GM12878 (cell line): ENCODE data around the gene GUCY1A2. TPM values are rescaled to one million over a fixed set of nuclear protein-coding genes. Genes with fewer than 3 reads are reported as not detected.

Experiments used
- ATAC-seq: fragments of 200-7000 bp; cut with Tn5 transposase; 3 replicates; pipeline ENCODE4 v1.9.1; 2020; ENCODE audit warnings: mild to moderate bottlenecking, moderate library complexity
- BruUV-seq: library from RNA; stranded (reverse); fragments of 400-500 nt; replicated peaks from 2 replicates; lab custom pipeline; 2021; lab: Mats Ljungman, UMichigan
- CTCF ChIA-PET: fragments of 300-600 bp; sonication (Branson Sonifier 250); formaldehyde crosslinking; extraction: SDS; loops from one replicate; lab custom pipeline; 2021; ENCODE audit warnings: inconsistent platforms; lab: Yijun Ruan, JAX
- POLR2A ChIA-PET: fragments of 350-600 bp; formaldehyde crosslinking; extraction: SDS; loops from one replicate; lab custom pipeline; 2021; ENCODE audit warnings: inconsistent platforms; lab: Charles Lee
- RAD21 ChIA-PET: fragments of 300-600 bp; sonication (Branson Sonifier 250); formaldehyde crosslinking; loops from one replicate; lab custom pipeline; 2023; ENCODE audit warnings: antibody characterized with exemption; ENCODE audit not compliant: unreplicated experiment; lab: Charles Lee
- SMC1A ChIA-PET: fragments of 300-600 bp; sonication (Branson Sonifier 250); formaldehyde crosslinking; loops from one replicate; lab custom pipeline; 2023; ENCODE audit not compliant: unreplicated experiment, uncharacterized antibody; lab: Charles Lee
- DNase-seq: peaks from one replicate; pipeline ENCODE4 v3.0.0-alpha.2; 2011; ENCODE audit warnings: low read depth, low spot score
- FAIRE-seq: peaks from 3 replicates; lab custom pipeline; 2011; peaks lifted over from hg19 to GRCh38; lab: Jason Lieb, UNC
- H2AFZ ChIP-seq: 2 replicates; pipeline ENCODE4 v1.6.0; 2011; ENCODE audit warnings: low read depth, low read length, control low read depth; ENCODE audit not compliant: control insufficient read depth
- H3K27ac ChIP-seq: 2 replicates; pipeline ENCODE4 v1.5.1; 2011; ENCODE audit warnings: control low read depth; ENCODE audit not compliant: control insufficient read depth, insufficient read depth
- H3K27me3 ChIP-seq, 2 experiments: replicated peaks in 1 of 2; 2 replicates each; pipeline versions ENCODE4 v1.6.0 to v1.6.1; 2011; ENCODE audit warnings: low read length in 1 of 2; ENCODE audit not compliant: control insufficient read depth in 2 of 2, insufficient read depth in 2 of 2
- H3K36me3 ChIP-seq, 2 experiments: 2 replicates each; pipeline ENCODE4 v1.5.1; 2011; ENCODE audit warnings: low read length in 1 of 2; ENCODE audit not compliant: control insufficient read depth in 2 of 2, insufficient read depth in 2 of 2
- H3K4me1 ChIP-seq: 2 replicates; pipeline ENCODE4 v1.6.1; 2011; ENCODE audit warnings: mild to moderate bottlenecking, low read length, moderate library complexity, mixed read lengths; ENCODE audit not compliant: control insufficient read depth, insufficient read depth
- H3K4me2 ChIP-seq: 2 replicates; pipeline ENCODE4 v1.6.0; 2011; ENCODE audit warnings: control low read depth; ENCODE audit not compliant: control insufficient read depth, insufficient read depth
- H3K4me3 ChIP-seq: fragments of 200-600 bp; sonication (generic); 2 replicates; pipeline ENCODE4 v1.5.1; 2016
- H3K79me2 ChIP-seq: 2 replicates; pipeline ENCODE4 v1.6.0; 2011; ENCODE audit warnings: low read length; ENCODE audit not compliant: control insufficient read depth, insufficient read depth
- H3K9ac ChIP-seq: 2 replicates; pipeline ENCODE4 v1.8.0; 2011; ENCODE audit warnings: low read length, control low read depth, mixed read lengths; ENCODE audit not compliant: control insufficient read depth, insufficient read depth
- H3K9me3 ChIP-seq: replicated peaks from 3 replicates; pipeline ENCODE4 v1.5.1; 2011; ENCODE audit warnings: mild to moderate bottlenecking, low read length; ENCODE audit not compliant: control insufficient read depth, insufficient read depth
- H4K20me1 ChIP-seq: 2 replicates; pipeline ENCODE4 v1.6.0; 2011; ENCODE audit not compliant: control insufficient read depth, insufficient read depth
- ATF7 ChIP-seq: fragments of 450-650 bp; IDR thresholded peaks from 2 replicates; pipeline ENCODE4 v1.6.1; 2016; ENCODE audit warnings: low read depth, mild to moderate bottlenecking
- DPF2 ChIP-seq: fragments of 450-650 bp; IDR thresholded peaks from 2 replicates; pipeline ENCODE4 v1.6.1; 2017; ENCODE audit warnings: mild to moderate bottlenecking
- GATAD2B ChIP-seq: fragments of 450-650 bp; conservative IDR thresholded peaks from 2 replicates; pipeline ENCODE4 v1.6.1; 2017; ENCODE audit warnings: low read depth, mild to moderate bottlenecking, moderate library complexity
- HDAC2 ChIP-seq: fragments of 200-600 bp; sonication (generic); IDR thresholded peaks from 2 replicates; pipeline ENCODE4 v1.6.1; 2017
- MTA3 ChIP-seq: IDR thresholded peaks from 2 replicates; pipeline ENCODE4 v1.6.1; 2012; ENCODE audit warnings: low read length, inconsistent platforms, borderline replicate concordance
- POLR2AphosphoS2 ChIP-seq: IDR thresholded peaks from 2 replicates; pipeline ENCODE4 v1.6.1; 2011; ENCODE audit warnings: low read depth, mild to moderate bottlenecking, low read length, improper control_type of control experiment, moderate library complexity
- RFX5 ChIP-seq: IDR thresholded peaks from 2 replicates; pipeline ENCODE4 v1.6.1; 2011; ENCODE audit warnings: low read depth, low read length, improper control_type of control experiment
- SREBF1 ChIP-seq: IDR thresholded peaks from 2 replicates; pipeline ENCODE4 v1.6.1; 2012; ENCODE audit warnings: mild to moderate bottlenecking, low read length
- WGBS: methylation state at CpG from one replicate; pipeline ENCODE4 v1.1.6; 2016; ENCODE audit warnings: low lambda C conversion rate; ENCODE audit not compliant: insufficient replicate concordance, insufficient coverage; ENCODE audit errors: missing lambda C conversion rate; 5-methylcytosine and 5-hydroxymethylcytosine counted together
- in situ Hi-C: fragments of 300-500 bp; cut with MboI; formaldehyde crosslinking; loops from 9 replicates; pipeline ENCODE4 v1.14.3; 2018; ENCODE audit warnings: mixed read lengths
- intact Hi-C: fragments of 100-400 bp; cut with micrococcal nuclease; formaldehyde crosslinking; loops from one replicate; pipeline ENCODE4 v1.14.2; 2022; ENCODE audit not compliant: unreplicated experiment
- polyA plus RNA-seq, 11 experiments: library from polyadenylated mRNA; depleted of rRNA in 4 of 11; unstranded in 6 of 11; stranded (reverse) in 5 of 11; fragments of >200 nt; fragmentation: Nextera tagmentation in 4 of 11; fragmentation: Illumina TruSeq in 1 of 11; extraction: Ambion mirVana in 4 of 11; extraction: Trizol in 1 of 11; gene quantifications; 1 replicate in 1 of 11; 2 replicates in 10 of 11; pipeline versions ENCODE4 v1.2.1 to v1.2.3, GENCODE V29; 2011 to 2016; ENCODE audit warnings: inconsistent platforms in 2 of 11, missing spikeins in 2 of 11, low read depth in 1 of 11
- total RNA-seq, 4 experiments: library from RNA; depleted of rRNA in 3 of 4; stranded (reverse); fragments of >200 nt in 3 of 4; fragmentation: Illumina TruSeq in 1 of 4; extraction: Trizol in 1 of 4; gene quantifications; 2 replicates each; pipeline versions ENCODE4 v1.2.1 to v1.2.3, GENCODE V29; 2013 to 2021
- TF ChIP-seq, protein P1 (sequence below): fragments of 450-650 bp; formaldehyde crosslinking; IDR thresholded peaks from 2 replicates; pipeline ENCODE4 v1.4.0; 2020; ENCODE audit warnings: mild to moderate bottlenecking, moderate library complexity

GUCY1A2 gene
- total and polyA plus RNA-seq, 10 of the 15 experiments (the other 5 are each of a cell fraction or from before 2014, with no cell fraction given): under 0.01 to 0.03 (median under 0.01) TPM; not detected in 4

GRCh38 chr11:106765469-106766258, 252.6 kb downstream of the GUCY1A2 start:
- H3K27ac ChIP-seq: no peak overlapping the region

More at GRCh38 chr11:106765469-106766258, 252.6 kb downstream of the GUCY1A2 start:
- no peak overlapping the region for H3K9ac ChIP-seq
- ATAC-seq: no peak
- H3K36me3 ChIP-seq: no peaks in the 10 kb centered on the region
- H4K20me1 ChIP-seq: no peaks in the 10 kb centered on the region
- H2AFZ ChIP-seq: no peak overlapping the region
- no peak for FAIRE-seq
- no peaks in the 10 kb centered on the region for H3K27me3 ChIP-seq
- in situ Hi-C loops: no loop called here
- ChIA-PET RAD21 (no interaction called here), SMC1A (no interaction called here), POLR2A (no interaction called here), CTCF (no interaction called here)
- TF ChIP-seq, protein P1, sequence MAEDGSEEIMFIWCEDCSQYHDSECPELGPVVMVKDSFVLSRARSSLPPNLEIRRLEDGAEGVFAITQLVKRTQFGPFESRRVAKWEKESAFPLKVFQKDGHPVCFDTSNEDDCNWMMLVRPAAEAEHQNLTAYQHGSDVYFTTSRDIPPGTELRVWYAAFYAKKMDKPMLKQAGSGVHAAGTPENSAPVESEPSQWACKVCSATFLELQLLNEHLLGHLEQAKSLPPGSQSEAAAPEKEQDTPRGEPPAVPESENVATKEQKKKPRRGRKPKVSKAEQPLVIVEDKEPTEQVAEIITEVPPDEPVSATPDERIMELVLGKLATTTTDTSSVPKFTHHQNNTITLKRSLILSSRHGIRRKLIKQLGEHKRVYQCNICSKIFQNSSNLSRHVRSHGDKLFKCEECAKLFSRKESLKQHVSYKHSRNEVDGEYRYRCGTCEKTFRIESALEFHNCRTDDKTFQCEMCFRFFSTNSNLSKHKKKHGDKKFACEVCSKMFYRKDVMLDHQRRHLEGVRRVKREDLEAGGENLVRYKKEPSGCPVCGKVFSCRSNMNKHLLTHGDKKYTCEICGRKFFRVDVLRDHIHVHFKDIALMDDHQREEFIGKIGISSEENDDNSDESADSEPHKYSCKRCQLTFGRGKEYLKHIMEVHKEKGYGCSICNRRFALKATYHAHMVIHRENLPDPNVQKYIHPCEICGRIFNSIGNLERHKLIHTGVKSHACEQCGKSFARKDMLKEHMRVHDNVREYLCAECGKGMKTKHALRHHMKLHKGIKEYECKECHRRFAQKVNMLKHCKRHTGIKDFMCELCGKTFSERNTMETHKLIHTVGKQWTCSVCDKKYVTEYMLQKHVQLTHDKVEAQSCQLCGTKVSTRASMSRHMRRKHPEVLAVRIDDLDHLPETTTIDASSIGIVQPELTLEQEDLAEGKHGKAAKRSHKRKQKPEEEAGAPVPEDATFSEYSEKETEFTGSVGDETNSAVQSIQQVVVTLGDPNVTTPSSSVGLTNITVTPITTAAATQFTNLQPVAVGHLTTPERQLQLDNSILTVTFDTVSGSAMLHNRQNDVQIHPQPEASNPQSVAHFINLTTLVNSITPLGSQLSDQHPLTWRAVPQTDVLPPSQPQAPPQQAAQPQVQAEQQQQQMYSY (CRISPR knock-in tag): no peak
- TF ChIP-seq RFX5 (no peak), MTA3 (no peak), GATAD2B (no peak), DPF2 (no peak), SREBF1 (no peak), POLR2AphosphoS2 (no peak), ATF7 (no peak), HDAC2 (no peak)
- no peak overlapping the region for H3K4me2 ChIP-seq
- H3K9me3 ChIP-seq: no peaks in the 10 kb centered on the region
- no peaks in the 10 kb centered on the region for H3K79me2 ChIP-seq
- DNase-seq: no peak
- BruUV-seq: no TSS peak
- H3K4me1 ChIP-seq: no peaks in the 10 kb centered on the region
- H3K4me3 ChIP-seq: no peak overlapping the region
- intact Hi-C loops: no loop called here
- 41% methylated on average over 2 of the region's 2 CpGs for WGBS
